ENCODE measurements around the gene RAI1. TPM values are rescaled to one million over a fixed set of nuclear protein-coding genes. Genes with fewer than 3 reads are reported as not detected.

RAI1 gene
- total and polyA plus RNA-seq, 2 of the 13 experiments (the other 11 are each of a cell fraction or from before 2014, with no cell fraction given), result 3.4 to 5.2 TPM

- TF ChIP-seq ZMYM3 (CRISPR knock-in tag; IDR thresholded peaks at IDR 0.05) (peak; percentile 92; the same call in 1 of the 2 replicates), MAX (IDR thresholded peaks at IDR 0.05) (peak; percentile 21; the same call in 1 of the 2 replicates), KDM1A (CRISPR knock-in tag; IDR thresholded peaks at IDR 0.05) (peak; percentile 95), CERS6 (CRISPR knock-in tag; IDR thresholded peaks at IDR 0.05) (no peak), ZNF704 (CRISPR knock-in tag; IDR thresholded peaks at IDR 0.05; ENCODE audit: borderline replicate concordance) (no peak), ARID3A (IDR thresholded peaks at IDR 0.05; ENCODE audit: low read depth, low read length) (no peak), SRY (CRISPR knock-in tag; IDR thresholded peaks at IDR 0.05) (no peak), PCBP1 (IDR thresholded peaks at IDR 0.05; ENCODE audit: borderline replicate concordance, low read depth, low read length) (no peak), ZNF703 (CRISPR knock-in tag; IDR thresholded peaks at IDR 0.05; ENCODE audit: borderline replicate concordance) (no peak), KIAA2018 (CRISPR knock-in tag; IDR thresholded peaks at IDR 0.05; ENCODE audit: borderline replicate concordance) (no peak), ZBTB38 (CRISPR knock-in tag; IDR thresholded peaks at IDR 0.05) (no peak), KMT2A (CRISPR knock-in tag; IDR thresholded peaks at IDR 0.05) (no peak)
These were observed 9.7 kb upstream of the RAI1 start (continued) for GRCh38 chr17:17671369-17672129.

All from HepG2 (cell line).